GM12874 (cell line): ENCODE data around the gene RIMS1.

Experiments used
- TF ChIP-seq, protein P1 (sequence below): IDR thresholded peaks from 2 replicates; pipeline ENCODE4 v1.5.1; 2011; ENCODE audit warnings: low read depth, mild to moderate bottlenecking, control low read depth, low read length, moderate library complexity; ENCODE audit not compliant: insufficient read depth

RIMS1 gene

DNA sequence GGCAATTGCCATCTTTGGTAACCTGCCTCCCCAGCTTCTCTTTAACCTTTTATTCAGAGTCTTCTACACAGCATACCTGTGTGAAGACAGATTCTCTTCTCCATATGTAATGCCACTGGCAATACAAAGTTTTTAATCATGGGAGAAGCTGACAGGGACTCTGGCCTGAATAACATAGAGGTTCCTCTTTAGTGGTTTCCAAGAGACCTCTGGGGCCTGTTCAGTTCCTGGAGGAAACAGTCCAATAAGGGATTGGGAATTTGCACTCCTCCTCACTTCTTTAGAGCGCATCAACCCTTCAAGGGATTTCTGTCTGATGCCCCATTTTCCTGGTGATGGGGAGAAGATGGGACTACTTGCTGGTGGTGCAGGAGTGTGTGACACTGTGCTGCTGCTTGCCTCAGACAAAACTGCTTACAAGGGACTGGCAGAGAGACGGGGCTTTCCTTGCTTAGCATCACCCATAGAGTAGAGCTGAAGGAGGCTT lies 1.4 kb downstream of the RIMS1 start:
- TF ChIP-seq, protein P1, sequence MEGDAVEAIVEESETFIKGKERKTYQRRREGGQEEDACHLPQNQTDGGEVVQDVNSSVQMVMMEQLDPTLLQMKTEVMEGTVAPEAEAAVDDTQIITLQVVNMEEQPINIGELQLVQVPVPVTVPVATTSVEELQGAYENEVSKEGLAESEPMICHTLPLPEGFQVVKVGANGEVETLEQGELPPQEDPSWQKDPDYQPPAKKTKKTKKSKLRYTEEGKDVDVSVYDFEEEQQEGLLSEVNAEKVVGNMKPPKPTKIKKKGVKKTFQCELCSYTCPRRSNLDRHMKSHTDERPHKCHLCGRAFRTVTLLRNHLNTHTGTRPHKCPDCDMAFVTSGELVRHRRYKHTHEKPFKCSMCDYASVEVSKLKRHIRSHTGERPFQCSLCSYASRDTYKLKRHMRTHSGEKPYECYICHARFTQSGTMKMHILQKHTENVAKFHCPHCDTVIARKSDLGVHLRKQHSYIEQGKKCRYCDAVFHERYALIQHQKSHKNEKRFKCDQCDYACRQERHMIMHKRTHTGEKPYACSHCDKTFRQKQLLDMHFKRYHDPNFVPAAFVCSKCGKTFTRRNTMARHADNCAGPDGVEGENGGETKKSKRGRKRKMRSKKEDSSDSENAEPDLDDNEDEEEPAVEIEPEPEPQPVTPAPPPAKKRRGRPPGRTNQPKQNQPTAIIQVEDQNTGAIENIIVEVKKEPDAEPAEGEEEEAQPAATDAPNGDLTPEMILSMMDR, result no peak

DNA sequence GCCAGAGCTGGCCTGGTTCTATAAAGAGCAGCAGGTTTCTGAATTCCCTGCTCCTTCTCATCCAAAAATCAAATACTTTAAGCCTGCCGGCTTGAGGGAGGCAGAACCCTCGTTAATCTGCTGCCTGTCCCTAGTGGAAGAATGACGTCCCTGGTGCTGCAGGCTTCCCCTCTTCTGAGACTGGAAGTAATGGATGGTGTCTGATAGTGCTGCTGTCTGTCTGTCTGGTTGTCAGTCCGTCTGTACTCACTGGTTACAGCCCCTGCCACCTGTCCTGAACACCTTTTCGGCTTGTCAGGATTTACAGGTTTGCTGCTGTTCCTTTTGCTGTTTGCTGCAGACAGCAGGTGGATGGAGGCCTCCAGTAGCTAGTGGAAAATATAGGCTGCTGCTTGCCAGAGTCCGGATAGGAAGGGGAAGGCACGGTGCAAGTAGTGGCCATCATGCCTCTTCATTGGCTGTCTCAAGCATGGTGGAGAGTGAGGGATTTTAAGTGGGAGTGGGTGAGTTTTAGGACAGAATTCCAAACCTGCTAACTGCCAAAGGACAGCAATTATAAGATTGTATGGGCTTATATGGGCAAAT lies 2.5 kb downstream of the RIMS1 start:
- TF ChIP-seq, protein P1, result no peak

DNA sequence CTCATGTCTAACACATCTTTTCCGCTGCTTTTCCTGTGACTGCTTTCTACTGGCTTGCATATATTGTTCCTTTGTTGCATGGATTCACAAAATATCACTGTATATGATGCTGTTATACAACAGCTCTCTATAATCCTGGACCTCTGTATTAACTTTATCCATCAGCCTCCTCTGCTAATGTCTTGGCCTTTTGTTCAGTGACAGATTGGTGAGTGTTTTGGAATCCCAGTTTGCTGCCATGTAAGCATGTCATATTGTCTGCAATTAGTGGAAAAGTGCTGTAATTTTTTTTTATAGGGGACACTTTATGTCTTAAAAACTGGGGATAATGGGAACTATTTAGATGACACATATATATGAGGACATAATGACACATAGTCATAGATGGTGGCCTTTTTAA lies 3.0 kb downstream of the RIMS1 start:
- TF ChIP-seq, protein P1, result no peak

DNA sequence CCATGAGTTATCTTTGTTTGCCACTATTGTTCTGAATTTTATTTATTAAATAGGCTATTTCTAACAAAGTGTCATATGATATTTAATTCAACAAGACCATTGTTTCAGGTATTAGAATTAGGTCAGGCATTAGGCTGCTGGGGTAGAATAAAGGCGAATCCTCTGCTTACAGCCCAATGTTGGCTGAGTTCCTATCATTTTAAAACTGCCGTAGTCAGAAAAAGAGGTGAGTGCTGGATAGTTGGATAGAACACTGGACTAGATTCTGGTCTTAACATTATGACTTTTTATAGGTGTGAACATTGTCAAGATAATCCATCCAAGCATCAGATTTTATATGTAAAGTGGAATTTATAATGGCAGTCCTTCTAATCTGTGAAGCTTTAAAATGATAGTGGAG lies 6.3 kb downstream of the RIMS1 start:
- TF ChIP-seq, protein P1, result no peak

DNA sequence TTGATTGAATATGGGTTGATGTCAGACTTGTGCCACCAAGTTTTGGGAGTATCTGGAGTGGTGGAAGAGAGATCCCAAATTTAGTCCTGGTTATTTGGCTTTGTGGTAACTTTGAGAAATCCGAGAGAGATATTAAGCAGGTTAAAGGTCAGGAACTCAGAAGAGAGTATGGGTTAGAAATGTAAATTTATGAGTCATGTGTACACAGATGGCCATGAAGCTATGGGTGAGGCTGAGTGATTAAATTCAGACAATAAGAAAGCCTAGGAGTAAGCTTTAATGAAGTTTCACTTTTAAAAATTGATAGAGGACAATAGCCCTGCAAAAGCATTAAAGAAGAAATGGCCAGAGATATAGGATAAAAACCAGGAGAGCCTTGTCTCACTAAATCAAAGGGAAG lies 14.3 kb downstream of the RIMS1 start:
- TF ChIP-seq, protein P1, result no peak

DNA sequence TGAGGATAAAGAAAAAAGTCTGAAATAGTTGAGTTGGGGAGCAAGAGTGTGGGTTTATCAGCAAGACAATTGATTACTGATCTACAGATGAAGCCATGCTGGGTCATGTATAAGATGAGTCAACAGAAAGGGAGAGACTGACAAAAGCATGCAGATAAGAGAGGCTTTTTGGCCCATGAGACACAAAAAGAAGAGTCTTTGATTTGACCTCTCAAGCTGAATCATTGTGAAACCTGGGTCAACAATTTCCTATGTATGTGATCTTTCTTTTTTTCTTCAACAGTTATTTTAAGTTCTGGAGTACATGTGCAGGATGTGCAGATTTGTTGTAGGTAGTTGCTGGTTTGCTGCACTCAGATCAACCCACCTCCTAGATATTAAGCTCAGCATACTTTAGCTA lies 15.9 kb downstream of the RIMS1 start:
- TF ChIP-seq, protein P1, result no peak

DNA sequence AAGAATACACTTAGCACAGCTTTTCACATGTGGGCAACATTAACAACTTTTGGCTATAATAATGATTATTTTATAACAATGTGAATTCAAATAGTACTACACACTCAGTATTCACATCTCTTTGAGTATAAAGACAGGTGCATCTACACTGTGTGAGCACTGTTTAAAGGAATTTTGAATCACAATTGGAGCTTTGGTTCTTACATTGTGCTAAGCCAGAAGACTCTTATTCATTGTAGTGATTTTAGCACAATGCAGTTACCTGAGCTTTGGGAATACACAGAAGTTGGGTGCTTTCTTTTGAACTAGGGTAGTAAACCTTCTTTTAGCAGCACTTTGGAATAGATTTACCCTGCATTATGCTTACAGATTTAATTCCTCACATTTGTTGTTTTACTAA lies 20.5 kb downstream of the RIMS1 start:
- TF ChIP-seq, protein P1, result no peak
